Smooth muscle cell (in vitro differentiated cells): ENCODE data around the gene CRIP2. TPM values are rescaled to one million over a fixed set of nuclear protein-coding genes. Genes with fewer than 3 reads are reported as not detected.

Source experiments
- DNase-seq: peaks from one replicate; lab custom pipeline; 2025; ENCODE audit not compliant: unreplicated experiment; lab: John Stamatoyannopoulos, UW
- H2AFZ ChIP-seq: fragments of 200-600 bp; sonication (generic); 2 replicates; pipeline ENCODE4 v1.6.0; 2016; ENCODE audit warnings: antibody characterized with exemption, low read depth, mild to moderate bottlenecking
- H3F3A ChIP-seq: fragments of 200-600 bp; sonication (generic); 2 replicates; pipeline ENCODE4 v1.6.0; 2017; ENCODE audit warnings: antibody characterized with exemption, low read depth
- H3K27ac ChIP-seq: fragments of 200-600 bp; sonication (generic); 2 replicates; pipeline ENCODE4 v1.5.1; 2016; ENCODE audit warnings: low read depth, mild to moderate bottlenecking
- H3K27me3 ChIP-seq: fragments of 200-600 bp; sonication (generic); 2 replicates; pipeline ENCODE4 v1.6.1; 2016; ENCODE audit warnings: low read depth, mild to moderate bottlenecking
- H3K36me3 ChIP-seq: fragments of 200-600 bp; sonication (generic); 2 replicates; pipeline ENCODE4 v1.5.1; 2016; ENCODE audit warnings: low read depth
- H3K4me1 ChIP-seq: fragments of 200-600 bp; sonication (generic); 2 replicates; pipeline ENCODE4 v1.5.1; 2016; ENCODE audit warnings: low read depth
- H3K4me2 ChIP-seq: fragments of 200-600 bp; sonication (generic); 2 replicates; pipeline ENCODE4 v1.6.0; 2016; ENCODE audit warnings: mild to moderate bottlenecking
- H3K4me3 ChIP-seq: fragments of 200-600 bp; sonication (generic); 2 replicates; pipeline ENCODE4 v1.5.1; 2016; ENCODE audit warnings: mild to moderate bottlenecking
- H3K79me2 ChIP-seq: fragments of 200-600 bp; sonication (generic); 2 replicates; pipeline ENCODE4 v1.6.0; 2016; ENCODE audit warnings: low read depth, mild to moderate bottlenecking
- H3K9ac ChIP-seq: fragments of 200-600 bp; sonication (generic); 2 replicates; pipeline ENCODE4 v1.6.0; 2016; ENCODE audit warnings: low read depth
- H3K9me3 ChIP-seq: fragments of 200-600 bp; sonication (generic); replicated peaks from 2 replicates; pipeline ENCODE4 v1.5.1; 2016; ENCODE audit warnings: low read depth
- H4K20me1 ChIP-seq: fragments of 200-600 bp; sonication (generic); 2 replicates; pipeline ENCODE4 v1.6.0; 2016; ENCODE audit warnings: low read depth
- CTCF ChIP-seq: fragments of 200-600 bp; sonication (generic); IDR thresholded peaks from 2 replicates; pipeline ENCODE4 v1.5.1; 2017; ENCODE audit warnings: borderline replicate concordance, mild to moderate bottlenecking, antibody characterized with exemption; ENCODE audit not compliant: insufficient read depth, poor library complexity, severe bottlenecking
- WGBS: methylation state at CpG from one replicate; pipeline ENCODE4 v1.1.7; 2016; ENCODE audit warnings: low lambda C conversion rate; 5-methylcytosine and 5-hydroxymethylcytosine counted together
- polyA plus RNA-seq: library from polyadenylated mRNA; unstranded; fragments of >200 nt; fragmentation: Nextera tagmentation; extraction: Ambion mirVana; gene quantifications from 2 replicates; pipeline ENCODE4 v1.2.1, GENCODE V29; 2016
- total RNA-seq: library from RNA; depleted of rRNA; stranded (reverse); fragments of >200 nt; gene quantifications from 2 replicates; pipeline ENCODE4 v1.2.3, GENCODE V29; 2014

Gene CRIP2
- total and polyA plus RNA-seq, 2 experiments from 2014 or later: 14.1 to 38.1 TPM

GRCh38 chr14:105467249-105467941 lies 7.2 kb upstream of the CRIP2 start:
- no peak overlapping the region for H3K9ac ChIP-seq
- no peak for TF ChIP-seq CTCF
- 80% methylated on average over 19 of the region's 20 CpGs for WGBS
- no peaks in the 10 kb centered on the region for H3K27me3 ChIP-seq
- H3K4me3 ChIP-seq: no peak overlapping the region
- no peaks in the 10 kb centered on the region for H3K36me3 ChIP-seq
- H3K27ac ChIP-seq: no peak overlapping the region
- no peaks in the 10 kb centered on the region for H3F3A ChIP-seq
- no peaks in the 10 kb centered on the region for H3K79me2 ChIP-seq
- H3K4me1 ChIP-seq: no peaks in the 10 kb centered on the region
- no peak for DNase-seq
- H3K9me3 ChIP-seq: no peaks in the 10 kb centered on the region
- H3K4me2 ChIP-seq: no peak overlapping the region
- H2AFZ ChIP-seq: no peak overlapping the region
- peaks cover 10% of the 10 kb centered on the region for H4K20me1 ChIP-seq

GRCh38 chr14:105467942-105468471 lies 6.6 kb upstream of the CRIP2 start:
- Histone ChIP-seq H3K4me1 (no peaks in the 10 kb centered on the region), H3K36me3 (no peaks in the 10 kb centered on the region)
- 96% methylated on average over 22 of the region's 22 CpGs for WGBS

GRCh38 chr14:105468621-105469241 lies 5.9 kb upstream of the CRIP2 start:
- Histone ChIP-seq H3K4me3 (no peak overlapping the region), H3K27ac (no peak overlapping the region), H2AFZ (no peak overlapping the region), H3K9ac (no peak overlapping the region), H3K27me3 (no peaks in the 10 kb centered on the region), H3F3A (no peaks in the 10 kb centered on the region), H3K4me1 (peaks cover 4% of the 10 kb centered on the region), H3K79me2 (no peaks in the 10 kb centered on the region), H3K4me2 (no peak overlapping the region), H4K20me1 (peaks cover 10% of the 10 kb centered on the region), H3K36me3 (no peaks in the 10 kb centered on the region), H3K9me3 (no peaks in the 10 kb centered on the region)
- TF ChIP-seq CTCF: no peak
- DNase-seq: no peak
- 97% methylated on average over 17 of the region's 19 CpGs for WGBS

More at GRCh38 chr14:105467942-105468471, 6.6 kb upstream of the CRIP2 start:
- Histone ChIP-seq H3K4me3 (no peak overlapping the region), H4K20me1 (peaks cover 10% of the 10 kb centered on the region), H2AFZ (no peak overlapping the region), H3K27me3 (no peaks in the 10 kb centered on the region), H3K27ac (no peak overlapping the region), H3F3A (no peaks in the 10 kb centered on the region), H3K9ac (no peak overlapping the region), H3K4me2 (no peak overlapping the region), H3K9me3 (no peaks in the 10 kb centered on the region), H3K79me2 (no peaks in the 10 kb centered on the region)
- TF ChIP-seq CTCF: no peak
- DNase-seq: no peak
